Right hindlimb (tissue), 1 donor: Measurements from ENCODE around the gene CST7.

ENCODE experiments used
- DNase-seq: peaks from one replicate; pipeline ENCODE4 v3.0.0-alpha.2; 2018

CST7 gene

DNA sequence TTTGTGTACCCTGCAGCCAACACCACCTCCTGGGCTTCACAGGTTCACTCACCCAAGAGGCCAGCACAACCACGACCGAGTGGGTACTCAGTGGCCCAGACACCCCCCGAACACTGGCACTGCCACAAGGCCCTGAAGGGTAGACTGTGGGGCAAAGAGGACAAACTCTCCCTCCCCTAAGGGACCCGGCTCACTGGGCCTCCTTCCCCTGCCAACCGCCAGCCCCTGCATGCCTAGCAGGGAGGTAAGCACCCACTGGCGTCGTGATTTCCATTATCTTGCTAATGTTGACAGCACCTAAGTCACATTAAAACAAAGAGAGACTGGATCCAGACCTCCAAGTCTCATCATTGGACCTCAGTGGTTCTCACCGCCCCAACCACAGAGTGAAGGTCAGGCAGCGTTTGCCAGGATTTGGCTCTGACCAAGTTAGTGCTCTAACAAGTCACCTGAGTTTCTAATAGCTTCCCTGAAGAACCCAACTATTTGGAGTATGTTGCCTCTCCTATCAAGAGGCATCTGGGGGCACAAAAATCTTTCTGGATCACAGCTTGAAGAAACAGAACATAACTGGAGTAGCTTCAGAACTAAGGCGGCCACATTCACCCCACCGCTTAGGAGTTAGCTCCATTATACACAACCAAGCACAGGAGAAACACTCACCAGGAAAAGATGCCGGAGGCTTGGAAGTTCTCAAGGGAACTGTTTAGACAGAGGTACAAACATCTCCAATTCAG, 57.5 kb downstream of the CST7 start:
- peak; percentile 14 for DNase-seq

DNA sequence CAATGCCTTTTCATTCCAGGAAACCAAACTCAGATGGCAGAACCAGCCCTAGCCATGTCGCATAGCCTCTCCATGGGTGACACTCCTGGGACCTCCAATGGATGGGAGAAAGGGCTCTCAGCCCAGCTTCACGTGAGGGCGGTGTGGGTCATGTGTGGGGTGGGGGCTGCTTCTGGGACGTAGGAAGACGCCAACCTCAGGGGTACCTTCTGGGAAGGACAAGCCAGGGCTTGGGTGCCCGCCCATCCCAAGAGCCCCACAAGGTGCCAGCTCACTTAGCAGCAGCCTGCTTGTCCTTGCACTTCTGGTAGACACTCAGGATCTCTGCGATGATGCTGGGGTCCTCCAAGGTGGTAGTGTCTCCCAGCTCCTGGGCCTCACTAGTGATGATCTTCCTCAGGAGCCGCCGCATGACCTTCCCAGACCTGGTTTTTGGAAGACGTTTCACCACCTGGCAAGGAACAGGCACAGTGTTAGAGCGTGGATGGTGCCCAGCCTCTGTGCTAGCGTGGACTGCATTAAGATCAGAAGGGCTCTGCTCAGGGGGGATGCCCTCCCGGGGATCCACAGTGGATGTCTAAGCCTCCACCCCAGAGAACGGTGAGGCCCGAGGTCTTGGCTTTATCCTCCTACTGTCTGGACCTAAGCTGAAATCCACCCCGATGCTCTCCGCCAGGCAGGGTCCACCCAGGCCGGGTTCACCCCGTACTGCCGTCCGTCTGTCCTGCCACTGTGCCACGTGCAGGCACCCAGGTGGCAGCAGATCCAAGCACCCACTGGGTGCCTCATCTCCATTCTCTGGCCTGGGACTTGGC, 58.6 kb downstream of the CST7 start:
- DNase-seq, result peak; percentile 11

DNA sequence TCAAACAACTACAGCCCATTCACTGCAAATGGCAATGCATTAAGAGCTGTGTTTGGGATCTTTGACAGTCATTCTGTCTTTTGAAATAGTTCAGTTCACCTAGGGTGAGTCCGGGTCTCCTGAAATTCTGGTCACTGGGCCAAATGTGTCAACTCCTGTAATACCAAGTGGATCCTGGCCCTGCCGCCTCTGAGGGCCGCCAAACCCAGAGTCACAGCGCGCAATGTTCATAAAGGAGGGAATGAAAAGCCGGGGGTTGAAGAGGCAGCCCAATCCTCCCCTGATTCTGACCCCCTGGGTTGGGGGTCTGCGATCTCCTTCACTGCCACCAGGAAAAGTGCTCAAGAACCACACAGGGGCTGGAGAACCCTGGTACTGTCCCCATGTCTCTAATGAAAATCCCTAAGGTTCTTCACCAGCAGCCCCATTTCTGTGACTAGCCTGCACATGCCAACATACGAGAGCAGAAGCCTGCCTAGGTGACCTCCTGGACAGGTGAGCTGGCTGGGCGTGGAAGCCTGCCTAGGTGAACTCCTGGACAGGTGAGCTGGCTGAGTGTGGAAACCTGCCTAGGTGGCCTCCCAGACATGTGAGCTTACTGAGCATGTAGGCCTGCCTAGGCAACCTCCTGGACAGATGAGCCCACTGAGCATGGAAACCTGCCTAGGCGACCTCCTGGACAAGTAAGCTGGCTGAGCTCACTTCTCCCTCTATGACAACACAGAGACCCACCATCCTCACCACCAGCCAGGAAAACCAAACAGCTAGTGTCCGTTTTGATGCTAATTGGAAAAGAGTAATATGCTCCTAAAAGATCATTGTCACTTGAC, 59.5 kb downstream of the CST7 start:
- DNase-seq, result peak; percentile 15
